ENCODE data around the gene PPM1J. TPM values are rescaled to one million over a fixed set of nuclear protein-coding genes. Genes with fewer than 3 reads are reported as not detected.

Gene PPM1J
- total and polyA plus RNA-seq, 2 of the 8 experiments (the other 6 are each of a cell fraction or from before 2014, with no cell fraction given) = 19.4 to 31.6 TPM

GRCh38 chr1:112673592-112674439 lies 41.3 kb downstream of the PPM1J start:
- Histone ChIP-seq H3K18ac (ENCODE audit: extremely low read depth, low read length) (peak overlapping the region; percentile 89), H3K23ac (ENCODE audit: insufficient read length) (no peak overlapping the region), H2AK5ac (ENCODE audit: low read depth, low read length) (no peak overlapping the region), H2BK12ac (ENCODE audit: low read depth, low read length) (0 out of 2 replicates have a peak overlapping the region, but pooled peaks have one; percentile 34), H3K9me3 (ENCODE audit: insufficient read depth in 2 of 2, low read depth in 1 of 2, low read length in 1 of 2) (no peaks in the 10 kb centered on the region), H3K79me2 (ENCODE audit: control insufficient read depth in 1 of 2, insufficient read depth in 2 of 2, low read length in 2 of 2) (peaks cover 0 to 25% of the 10 kb centered on the region in 2 experiments; a peak in 2 of 4 replicates), H3K14ac (ENCODE audit: insufficient read length) (no peak overlapping the region), H3K36me3 (ENCODE audit: control insufficient read depth in 2 of 4, insufficient read depth in 4 of 4, low read length in 3 of 4) (peaks cover 0 to 22% (median 4%) of the 10 kb centered on the region in 4 experiments; a peak in 4 of 8 replicates), H2BK20ac (ENCODE audit: low read length) (no peak overlapping the region), H2BK15ac (ENCODE audit: low read length) (no peak overlapping the region), H4K8ac (ENCODE audit: extremely low read depth, insufficient read depth, low read length) (no peak overlapping the region), H2AFZ (ENCODE audit: low read length) (no peak overlapping the region), H4K91ac (replicated peaks; ENCODE audit: insufficient read length, low read length) (no peak overlapping the region), H4K20me1 (replicated peaks in 1 of 2; ENCODE audit: control insufficient read depth in 1 of 2, insufficient read depth in 2 of 2, low read length in 2 of 2) (peaks cover 0 to 3% of the 10 kb centered on the region in 2 experiments), H3K4ac (replicated peaks; ENCODE audit: insufficient read length, low read depth, low read length) (no peak overlapping the region), H3K9ac (replicated peaks in 1 of 4; ENCODE audit: extremely low read depth in 1 of 4, low read depth in 3 of 4, low read length in 3 of 4) (peak overlapping the region; percentile 65 to 89 (median 85)), H3K56ac (replicated peaks; ENCODE audit: insufficient read length, low read depth, low read length) (peak overlapping the region; percentile 5), H2BK5ac (ENCODE audit: low read depth, low read length) (peak overlapping the region; percentile 86), H3K23me2 (ENCODE audit: low read depth, low read length) (peaks cover 10% of the 10 kb centered on the region; the same call in 1 of the 2 replicates), H3K4me1 (replicated peaks in 1 of 4; ENCODE audit: control insufficient read depth in 3 of 4, insufficient read depth in 4 of 4, low read length in 3 of 4) (peaks cover 2 to 14% (median 10%) of the 10 kb centered on the region in 4 experiments; a peak in 5 of 7 replicates), H3K79me1 (ENCODE audit: low read depth, low read length) (no peaks in the 10 kb centered on the region), H3K27me3 (replicated peaks in 1 of 4; ENCODE audit: control insufficient read depth in 3 of 4, extremely low read depth in 1 of 4, insufficient read depth in 3 of 4, low read length in 3 of 4) (peaks cover 0 to 2% (median 0%) of the 10 kb centered on the region in 4 experiments; a peak in 2 of 7 replicates), H4K5ac (ENCODE audit: insufficient read length, low read depth, low read length) (no peak overlapping the region), H3K27ac (ENCODE audit: low read depth, low read length) (peak overlapping the region; percentile 74; the same call in 1 of the 2 replicates), H2BK120ac (replicated peaks; ENCODE audit: low read depth, low read length) (no peak overlapping the region), H3K4me2 (ENCODE audit: insufficient read depth in 1 of 2, low read depth in 2 of 2, low read length in 2 of 2) (peak overlapping the region; percentile 74 to 92), H3K4me3 (ENCODE audit: extremely low read depth in 1 of 4, insufficient read depth in 2 of 4, low read depth in 3 of 4, low read length in 4 of 4) (peak overlapping the region; percentile 85 to 92 (median 90))
- FAIRE-seq (peak; percentile 63), DNase-seq (ENCODE audit: low read depth in 1 of 2, low spot score in 2 of 2) (no peak)
- CTCF ChIA-PET (ENCODE audit: partially characterized antibody) = interaction anchor here (0.7 to 6.3 kb wide), 15 partner anchors 9 to 208 kb away, joined by 3 to 63 read pairs (median 5); partner anchors contain the start of gene ST7L
- WGBS, 2 experiments (ENCODE audit: extremely low coverage in 1 of 2, insufficient coverage in 1 of 2, insufficient read length in 1 of 2, insufficient replicate concordance in 2 of 2, low coverage in 1 of 2, low lambda C conversion rate in 2 of 2, missing lambda C conversion rate in 1 of 2) = 24% methylated on average over 18 of the region's 18 CpGs; no CpG with 5 or more reads in 1 of the 2 experiments
- POLR2A ChIA-PET (ENCODE audit: partially characterized antibody) = interaction anchor here (0.7 to 6.1 kb wide), 25 partner anchors 9 to 283 kb away, joined by 3 to 76 read pairs (median 4); partner anchors contain the start of genes CAPZA1, PPM1J, RHOC and ST7L
- no peak for TF ChIP-seq SIX5 (IDR thresholded peaks at IDR 0.05; ENCODE audit: low read depth, low read length)
- TF ChIP-seq JUN (IDR thresholded peaks at IDR 0.05; ENCODE audit: low read depth, low read length) = no peak
- peak in 1 of 2 experiments; percentile 56; a peak in 1 of 3 replicates for TF ChIP-seq POLR2A (IDR thresholded peaks at IDR 0.05; ENCODE audit: control extremely low read depth in 1 of 2, low read depth in 2 of 2, low read length in 2 of 2)
- TF ChIP-seq CHD1 (IDR thresholded peaks at IDR 0.05; ENCODE audit: low read depth, low read length) = no peak
- no peak for TF ChIP-seq RAD21 (IDR thresholded peaks at IDR 0.05 in 1 of 2, conservative IDR thresholded peaks at IDR 0.05 in 1 of 2; ENCODE audit: low read depth in 2 of 2, low read length in 2 of 2)
- TF ChIP-seq FOSL1 (IDR thresholded peaks at IDR 0.05; ENCODE audit: insufficient read depth, low read depth, low read length) = no peak
- no peak for TF ChIP-seq EGR1 (IDR thresholded peaks at IDR 0.05; ENCODE audit: borderline replicate concordance, low read depth, low read length)
- no peak for TF ChIP-seq CBX8 (IDR thresholded peaks at IDR 0.05; ENCODE audit: borderline replicate concordance, low read depth, low read length)
- TF ChIP-seq, protein P1, sequence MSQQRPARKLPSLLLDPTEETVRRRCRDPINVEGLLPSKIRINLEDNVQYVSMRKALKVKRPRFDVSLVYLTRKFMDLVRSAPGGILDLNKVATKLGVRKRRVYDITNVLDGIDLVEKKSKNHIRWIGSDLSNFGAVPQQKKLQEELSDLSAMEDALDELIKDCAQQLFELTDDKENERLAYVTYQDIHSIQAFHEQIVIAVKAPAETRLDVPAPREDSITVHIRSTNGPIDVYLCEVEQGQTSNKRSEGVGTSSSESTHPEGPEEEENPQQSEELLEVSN (IDR thresholded peaks at IDR 0.05) = no peak
- no peak for TF ChIP-seq KDM5A (IDR thresholded peaks at IDR 0.05; ENCODE audit: low read length)

Data from H1 (cell line).